ENCODE data around the gene CTDSPL. TPM values are rescaled to one million over a fixed set of nuclear protein-coding genes. Genes with fewer than 3 reads are reported as not detected.

The CTDSPL gene
- total and polyA plus RNA-seq, 10 of the 15 experiments (the other 5 are each of a cell fraction or from before 2014, with no cell fraction given), result 0.05 to 0.51 (median 0.18) TPM; not detected in 6

- no peaks in the 10 kb centered on the region for H3K4me1 ChIP-seq (ENCODE audit: control insufficient read depth, insufficient read depth, low read length)
- SMC1A ChIA-PET (ENCODE audit: uncharacterized antibody, unreplicated experiment), result no interaction called here
- in situ Hi-C loops (cut with MboI), result no loop called here
- CTCF ChIA-PET, result interaction anchor here (1.3 to 2.3 kb wide), 2 partner anchors 23 to 52 kb away, joined by 4 to 12 read pairs; no protein-coding TSS in a partner anchor
- 21% methylated on average over 2 of the region's 2 CpGs for WGBS (ENCODE audit: insufficient coverage, insufficient replicate concordance, low lambda C conversion rate, missing lambda C conversion rate)
- no peaks in the 10 kb centered on the region for H3K79me2 ChIP-seq (ENCODE audit: control insufficient read depth, insufficient read depth, low read length)
- H3K36me3 ChIP-seq (ENCODE audit: control insufficient read depth in 2 of 2, insufficient read depth in 2 of 2, low read length in 1 of 2), result no peaks in the 10 kb centered on the region
- no peak for ATAC-seq
- no TSS peak for BruUV-seq (replicated peaks)
- H2AFZ ChIP-seq (ENCODE audit: control insufficient read depth, low read depth, low read length), result no peak overlapping the region
- no peak for FAIRE-seq
- no peak overlapping the region for H3K4me3 ChIP-seq
- intact Hi-C loops (cut with micrococcal nuclease; ENCODE audit: unreplicated experiment), result no loop called here
- peaks cover 0 to 2% of the 10 kb centered on the region in 2 experiments; a peak in 1 of 4 replicates for H3K27me3 ChIP-seq (replicated peaks in 1 of 2; ENCODE audit: control insufficient read depth in 2 of 2, insufficient read depth in 2 of 2, low read length in 1 of 2)
- RAD21 ChIA-PET (ENCODE audit: unreplicated experiment), result no interaction called here
- H3K27ac ChIP-seq (ENCODE audit: control insufficient read depth, insufficient read depth), result no peak overlapping the region
- no peaks in the 10 kb centered on the region for H4K20me1 ChIP-seq (ENCODE audit: control insufficient read depth, insufficient read depth)
- H3K9ac ChIP-seq (ENCODE audit: control insufficient read depth, insufficient read depth, low read length), result no peak overlapping the region
- no peaks in the 10 kb centered on the region for H3K9me3 ChIP-seq (replicated peaks; ENCODE audit: control insufficient read depth, insufficient read depth, low read length)
- H3K4me2 ChIP-seq (ENCODE audit: control insufficient read depth, insufficient read depth), result no peak overlapping the region
- no peak for DNase-seq (ENCODE audit: low read depth, low spot score)
- POLR2A ChIA-PET, result no interaction called here
- TF ChIP-seq ATF2 (IDR thresholded peaks at IDR 0.05; ENCODE audit: low read length) (no peak), EED (IDR thresholded peaks at IDR 0.05; ENCODE audit: low read depth) (no peak), SUZ12 (IDR thresholded peaks at IDR 0.05; ENCODE audit: unreplicated experiment) (no peak), NFXL1 (IDR thresholded peaks at IDR 0.05; ENCODE audit: borderline replicate concordance) (no peak), CBFB (IDR thresholded peaks at IDR 0.05; ENCODE audit: low read depth) (no peak), POLR2AphosphoS5 (IDR thresholded peaks at IDR 0.05; ENCODE audit: low read length) (no peak), BRCA1 (IDR thresholded peaks at IDR 0.05; ENCODE audit: low read depth, low read length) (no peak), CHD4 (IDR thresholded peaks at IDR 0.05) (no peak), ZNF384 (IDR thresholded peaks at IDR 0.05; ENCODE audit: borderline replicate concordance, low read depth, low read length) (no peak)
- TF ChIP-seq, protein P1, sequence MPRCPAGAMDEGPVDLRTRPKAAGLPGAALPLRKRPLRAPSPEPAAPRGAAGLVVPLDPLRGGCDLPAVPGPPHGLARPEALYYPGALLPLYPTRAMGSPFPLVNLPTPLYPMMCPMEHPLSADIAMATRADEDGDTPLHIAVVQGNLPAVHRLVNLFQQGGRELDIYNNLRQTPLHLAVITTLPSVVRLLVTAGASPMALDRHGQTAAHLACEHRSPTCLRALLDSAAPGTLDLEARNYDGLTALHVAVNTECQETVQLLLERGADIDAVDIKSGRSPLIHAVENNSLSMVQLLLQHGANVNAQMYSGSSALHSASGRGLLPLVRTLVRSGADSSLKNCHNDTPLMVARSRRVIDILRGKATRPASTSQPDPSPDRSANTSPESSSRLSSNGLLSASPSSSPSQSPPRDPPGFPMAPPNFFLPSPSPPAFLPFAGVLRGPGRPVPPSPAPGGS (IDR thresholded peaks at IDR 0.05; ENCODE audit: borderline replicate concordance, insufficient read depth, low read depth, low read length, poor library complexity, severe bottlenecking), result no peak
- TF ChIP-seq, protein P2, sequence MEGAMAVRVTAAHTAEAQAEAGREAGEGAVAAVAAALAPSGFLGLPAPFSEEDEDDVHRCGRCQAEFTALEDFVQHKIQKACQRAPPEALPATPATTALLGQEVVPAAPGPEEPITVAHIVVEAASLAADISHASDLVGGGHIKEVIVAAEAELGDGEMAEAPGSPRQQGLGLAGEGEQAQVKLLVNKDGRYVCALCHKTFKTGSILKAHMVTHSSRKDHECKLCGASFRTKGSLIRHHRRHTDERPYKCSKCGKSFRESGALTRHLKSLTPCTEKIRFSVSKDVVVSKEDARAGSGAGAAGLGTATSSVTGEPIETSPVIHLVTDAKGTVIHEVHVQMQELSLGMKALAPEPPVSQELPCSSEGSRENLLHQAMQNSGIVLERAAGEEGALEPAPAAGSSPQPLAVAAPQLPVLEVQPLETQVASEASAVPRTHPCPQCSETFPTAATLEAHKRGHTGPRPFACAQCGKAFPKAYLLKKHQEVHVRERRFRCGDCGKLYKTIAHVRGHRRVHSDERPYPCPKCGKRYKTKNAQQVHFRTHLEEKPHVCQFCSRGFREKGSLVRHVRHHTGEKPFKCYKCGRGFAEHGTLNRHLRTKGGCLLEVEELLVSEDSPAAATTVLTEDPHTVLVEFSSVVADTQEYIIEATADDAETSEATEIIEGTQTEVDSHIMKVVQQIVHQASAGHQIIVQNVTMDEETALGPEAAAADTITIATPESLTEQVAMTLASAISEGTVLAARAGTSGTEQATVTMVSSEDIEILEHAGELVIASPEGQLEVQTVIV (IDR thresholded peaks at IDR 0.05; ENCODE audit: borderline replicate concordance, partially characterized antibody), result no peak
- TF ChIP-seq, protein P3, sequence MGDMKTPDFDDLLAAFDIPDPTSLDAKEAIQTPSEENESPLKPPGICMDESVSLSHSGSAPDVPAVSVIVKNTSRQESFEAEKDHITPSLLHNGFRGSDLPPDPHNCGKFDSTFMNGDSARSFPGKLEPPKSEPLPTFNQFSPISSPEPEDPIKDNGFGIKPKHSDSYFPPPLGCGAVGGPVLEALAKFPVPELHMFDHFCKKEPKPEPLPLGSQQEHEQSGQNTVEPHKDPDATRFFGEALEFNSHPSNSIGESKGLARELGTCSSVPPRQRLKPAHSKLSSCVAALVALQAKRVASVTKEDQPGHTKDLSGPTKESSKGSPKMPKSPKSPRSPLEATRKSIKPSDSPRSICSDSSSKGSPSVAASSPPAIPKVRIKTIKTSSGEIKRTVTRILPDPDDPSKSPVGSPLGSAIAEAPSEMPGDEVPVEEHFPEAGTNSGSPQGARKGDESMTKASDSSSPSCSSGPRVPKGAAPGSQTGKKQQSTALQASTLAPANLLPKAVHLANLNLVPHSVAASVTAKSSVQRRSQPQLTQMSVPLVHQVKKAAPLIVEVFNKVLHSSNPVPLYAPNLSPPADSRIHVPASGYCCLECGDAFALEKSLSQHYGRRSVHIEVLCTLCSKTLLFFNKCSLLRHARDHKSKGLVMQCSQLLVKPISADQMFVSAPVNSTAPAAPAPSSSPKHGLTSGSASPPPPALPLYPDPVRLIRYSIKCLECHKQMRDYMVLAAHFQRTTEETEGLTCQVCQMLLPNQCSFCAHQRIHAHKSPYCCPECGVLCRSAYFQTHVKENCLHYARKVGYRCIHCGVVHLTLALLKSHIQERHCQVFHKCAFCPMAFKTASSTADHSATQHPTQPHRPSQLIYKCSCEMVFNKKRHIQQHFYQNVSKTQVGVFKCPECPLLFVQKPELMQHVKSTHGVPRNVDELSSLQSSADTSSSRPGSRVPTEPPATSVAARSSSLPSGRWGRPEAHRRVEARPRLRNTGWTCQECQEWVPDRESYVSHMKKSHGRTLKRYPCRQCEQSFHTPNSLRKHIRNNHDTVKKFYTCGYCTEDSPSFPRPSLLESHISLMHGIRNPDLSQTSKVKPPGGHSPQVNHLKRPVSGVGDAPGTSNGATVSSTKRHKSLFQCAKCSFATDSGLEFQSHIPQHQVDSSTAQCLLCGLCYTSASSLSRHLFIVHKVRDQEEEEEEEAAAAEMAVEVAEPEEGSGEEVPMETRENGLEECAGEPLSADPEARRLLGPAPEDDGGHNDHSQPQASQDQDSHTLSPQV (IDR thresholded peaks at IDR 0.05), result no peak
- TF ChIP-seq, protein P4, sequence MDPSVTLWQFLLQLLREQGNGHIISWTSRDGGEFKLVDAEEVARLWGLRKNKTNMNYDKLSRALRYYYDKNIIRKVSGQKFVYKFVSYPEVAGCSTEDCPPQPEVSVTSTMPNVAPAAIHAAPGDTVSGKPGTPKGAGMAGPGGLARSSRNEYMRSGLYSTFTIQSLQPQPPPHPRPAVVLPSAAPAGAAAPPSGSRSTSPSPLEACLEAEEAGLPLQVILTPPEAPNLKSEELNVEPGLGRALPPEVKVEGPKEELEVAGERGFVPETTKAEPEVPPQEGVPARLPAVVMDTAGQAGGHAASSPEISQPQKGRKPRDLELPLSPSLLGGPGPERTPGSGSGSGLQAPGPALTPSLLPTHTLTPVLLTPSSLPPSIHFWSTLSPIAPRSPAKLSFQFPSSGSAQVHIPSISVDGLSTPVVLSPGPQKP (IDR thresholded peaks at IDR 0.05; ENCODE audit: low read depth, low read length), result no peak
Measured at GRCh38 chr3:37944391-37944842, 82.7 kb downstream of the CTDSPL start.

Data from GM12878 (cell line).